GM23248 (cell line): ENCODE measurements around the gene LDLRAD4.

Source experiments
- EZH2 ChIP-seq: fragments of 200-600 bp; sonication (generic); IDR thresholded peaks from 2 replicates; pipeline ENCODE4 v1.6.1; 2018; ENCODE audit warnings: antibody characterized with exemption, mild to moderate bottlenecking; ENCODE audit not compliant: insufficient read depth, poor library complexity, severe bottlenecking
- EZH2phosphoT487 ChIP-seq: fragments of 200-600 bp; sonication (generic); IDR thresholded peaks from 2 replicates; pipeline ENCODE4 v1.6.1; 2018; ENCODE audit warnings: antibody characterized with exemption, moderate library complexity, mild to moderate bottlenecking, low read depth; ENCODE audit not compliant: insufficient read depth

GRCh38 chr18:13627639-13628038, 409.1 kb downstream of the LDLRAD4 start:
- TF ChIP-seq EZH2 = no peak
- no peak for TF ChIP-seq EZH2phosphoT487
